Measurements from ENCODE around the gene SNCG.
"Not testable (repeated sequence)": the region's sequence is repeated elsewhere in the genome, so short reads cannot be mapped to it uniquely, and the experiment has no call there.

SNCG gene

GRCh38 chr10:86958116-86958900 is at the start of gene SNCG:
Gene SNCG (plus strand): TSS chr10:86958599. CDS start chr10:86958698, 99 bp downstream.
- no peak for DNase-seq (ENCODE audit: low read depth, low spot score)

GRCh38 chr10:86914734-86915133 is 43.7 kb upstream of the SNCG start:
- no peak for DNase-seq (ENCODE audit: low read depth, low spot score)

- DNase-seq (ENCODE audit: low read depth, low spot score) = no peak
Observed at GRCh38 chr10:86918022-86918471, 40.4 kb upstream of the SNCG start.

GRCh38 chr10:86922553-86922961 is 35.8 kb upstream of the SNCG start:
- DNase-seq (ENCODE audit: low read depth, low spot score) = no peak

- DNase-seq (ENCODE audit: low read depth, low spot score) = no peak
Observed at GRCh38 chr10:86929468-86930380, 28.7 kb upstream of the SNCG start.

GRCh38 chr10:86931872-86932271 is 26.5 kb upstream of the SNCG start:
- DNase-seq (ENCODE audit: low read depth, low spot score) = no peak

- DNase-seq (ENCODE audit: low read depth, low spot score) = no peak
Observed at GRCh38 chr10:86932674-86933073, 25.7 kb upstream of the SNCG start.

GRCh38 chr10:86934162-86934711 is 24.2 kb upstream of the SNCG start:
- DNase-seq (ENCODE audit: low read depth, low spot score) = not testable (repeated sequence)

- DNase-seq (ENCODE audit: low read depth, low spot score) = no peak
Observed at GRCh38 chr10:86936661-86937501, 21.5 kb upstream of the SNCG start.

GRCh38 chr10:86937502-86938154 is 20.8 kb upstream of the SNCG start:
- DNase-seq (ENCODE audit: low read depth, low spot score) = no peak

- DNase-seq (ENCODE audit: low read depth, low spot score) = no peak
Observed at GRCh38 chr10:86938260-86938659, 20.1 kb upstream of the SNCG start.

- not testable (repeated sequence) for DNase-seq (ENCODE audit: low read depth, low spot score)
Observed at GRCh38 chr10:86940076-86940475, 18.3 kb upstream of the SNCG start.

- DNase-seq (ENCODE audit: low read depth, low spot score) = no peak
Observed at GRCh38 chr10:86940677-86941076, 17.7 kb upstream of the SNCG start.

GRCh38 chr10:86941426-86941825 is 17.0 kb upstream of the SNCG start:
- DNase-seq (ENCODE audit: low read depth, low spot score) = no peak

- no peak for DNase-seq (ENCODE audit: low read depth, low spot score)
Observed at GRCh38 chr10:86941991-86942421, 16.4 kb upstream of the SNCG start.

GRCh38 chr10:86942441-86943315 is 15.7 kb upstream of the SNCG start:
- DNase-seq (ENCODE audit: low read depth, low spot score) = no peak

GRCh38 chr10:86943316-86944030 is 14.9 kb upstream of the SNCG start:
- no peak for DNase-seq (ENCODE audit: low read depth, low spot score)

GRCh38 chr10:86944031-86944419 is 14.4 kb upstream of the SNCG start:
- DNase-seq (ENCODE audit: low read depth, low spot score) = no peak

- DNase-seq (ENCODE audit: low read depth, low spot score) = no peak
Observed at GRCh38 chr10:86944471-86944870, 13.9 kb upstream of the SNCG start.
